HG03159 (cell line): ENCODE results near the gene KHDRBS2.
"Not testable (repeated sequence)": the region's sequence is repeated elsewhere in the genome, so short reads cannot be mapped to it uniquely, and the experiment has no call there.

Experiments used
- ATAC-seq: cut with Tn5 transposase; IDR thresholded peaks from one replicate; pipeline ENCODE4 v1.9.1; 2021; ENCODE audit warnings: mild to moderate bottlenecking, moderate library complexity; ENCODE audit not compliant: unreplicated experiment

KHDRBS2 gene

GRCh38 chr6:61869632-61870400 is 416.2 kb downstream of the KHDRBS2 start:
- no peak for ATAC-seq

- ATAC-seq = no peak
These were observed 417.4 kb downstream of the KHDRBS2 start for GRCh38 chr6:61868507-61869080.

GRCh38 chr6:61867635-61868034 is 418.4 kb downstream of the KHDRBS2 start:
- no peak for ATAC-seq

GRCh38 chr6:61857541-61857940 is 428.5 kb downstream of the KHDRBS2 start:
- no peak for ATAC-seq

GRCh38 chr6:61841958-61842357 is 444.1 kb downstream of the KHDRBS2 start:
- no peak for ATAC-seq

- no peak for ATAC-seq
These were observed 450.8 kb downstream of the KHDRBS2 start for GRCh38 chr6:61835237-61835636.

- no peak for ATAC-seq
These were observed 452.8 kb downstream of the KHDRBS2 start for GRCh38 chr6:61833176-61833755.

GRCh38 chr6:61817716-61818115 is 468.3 kb downstream of the KHDRBS2 start:
- no peak for ATAC-seq

- no peak for ATAC-seq
These were observed 476.0 kb downstream of the KHDRBS2 start for GRCh38 chr6:61810047-61810446.

GRCh38 chr6:61809004-61809595 is 476.9 kb downstream of the KHDRBS2 start:
- peak; percentile 77 for ATAC-seq

GRCh38 chr6:61787998-61788397 is 498.0 kb downstream of the KHDRBS2 start:
- ATAC-seq = no peak

GRCh38 chr6:61769446-61769845 is 516.6 kb downstream of the KHDRBS2 start:
- not testable (repeated sequence) for ATAC-seq

GRCh38 chr6:61755739-61756138 is 530.3 kb downstream of the KHDRBS2 start:
- no peak for ATAC-seq

- ATAC-seq = no peak
These were observed 534.0 kb downstream of the KHDRBS2 start for GRCh38 chr6:61751986-61752385.

GRCh38 chr6:61745994-61746393 is 540.0 kb downstream of the KHDRBS2 start:
- no peak for ATAC-seq

GRCh38 chr6:61711849-61712248 is 574.2 kb downstream of the KHDRBS2 start:
- no peak for ATAC-seq

- ATAC-seq = no peak
These were observed 597.9 kb downstream of the KHDRBS2 start for GRCh38 chr6:61688165-61688564.

GRCh38 chr6:61682562-61682961 is 603.5 kb downstream of the KHDRBS2 start:
- no peak for ATAC-seq

- ATAC-seq = no peak
These were observed 606.4 kb downstream of the KHDRBS2 start for GRCh38 chr6:61679625-61680024.

- ATAC-seq = no peak
These were observed 610.3 kb downstream of the KHDRBS2 start for GRCh38 chr6:61675734-61676133.

GRCh38 chr6:61649845-61650244 is 636.2 kb downstream of the KHDRBS2 start:
- no peak for ATAC-seq

GRCh38 chr6:61640463-61640862 is 645.6 kb downstream of the KHDRBS2 start:
- ATAC-seq = no peak
